HG03575 (cell line): Measurements from ENCODE around the gene HIPK1.

Experiments
- ATAC-seq: cut with Tn5 transposase; IDR thresholded peaks from one replicate; pipeline ENCODE4 v1.9.1; 2021; ENCODE audit not compliant: unreplicated experiment, insufficient number of reproducible peaks, low FRiP score; ENCODE audit errors: extremely low read depth

HIPK1 gene

GRCh38 chr1:113912594-113913311 is 16.4 kb upstream of the HIPK1 start:
- ATAC-seq = no peak

- ATAC-seq = no peak
These were observed 15.8 kb upstream of the HIPK1 start for GRCh38 chr1:113913312-113913668.

- ATAC-seq = no peak
These were observed 15.0 kb upstream of the HIPK1 start for GRCh38 chr1:113913887-113914664.

- no peak for ATAC-seq
These were observed 12.2 kb upstream of the HIPK1 start for GRCh38 chr1:113916974-113917373.

- no peak for ATAC-seq
These were observed 11.6 kb upstream of the HIPK1 start for GRCh38 chr1:113917400-113918082.

- ATAC-seq = no peak
These were observed 10.9 kb upstream of the HIPK1 start for GRCh38 chr1:113918243-113918642.

GRCh38 chr1:113922957-113923356 is 6.2 kb upstream of the HIPK1 start:
- no peak for ATAC-seq

GRCh38 chr1:113924473-113924872 is 4.7 kb upstream of the HIPK1 start:
- ATAC-seq = no peak

GRCh38 chr1:113928187-113928930 is 765 bp upstream of the HIPK1 start:
- ATAC-seq = no peak

- no peak for ATAC-seq
These were observed 800 bp downstream of the HIPK1 start for GRCh38 chr1:113929750-113930498.

GRCh38 chr1:113930499-113931161 is 1.5 kb downstream of the HIPK1 start:
- ATAC-seq = no peak

GRCh38 chr1:113931451-113931851 is 2.3 kb downstream of the HIPK1 start:
- ATAC-seq = no peak

GRCh38 chr1:113934006-113934405 is 4.9 kb downstream of the HIPK1 start:
- no peak for ATAC-seq

- ATAC-seq = no peak
These were observed 5.5 kb downstream of the HIPK1 start for GRCh38 chr1:113934511-113935055.

- no peak for ATAC-seq
These were observed 6.1 kb downstream of the HIPK1 start for GRCh38 chr1:113935176-113935575.

- ATAC-seq = no peak
These were observed 6.8 kb downstream of the HIPK1 start for GRCh38 chr1:113935970-113936369.

GRCh38 chr1:113937146-113937545 is 8.0 kb downstream of the HIPK1 start:
- no peak for ATAC-seq

GRCh38 chr1:113938192-113938591 is 9.1 kb downstream of the HIPK1 start:
- no peak for ATAC-seq
